ENCODE measurements around the gene RNF11.

RNF11 gene

DNA sequence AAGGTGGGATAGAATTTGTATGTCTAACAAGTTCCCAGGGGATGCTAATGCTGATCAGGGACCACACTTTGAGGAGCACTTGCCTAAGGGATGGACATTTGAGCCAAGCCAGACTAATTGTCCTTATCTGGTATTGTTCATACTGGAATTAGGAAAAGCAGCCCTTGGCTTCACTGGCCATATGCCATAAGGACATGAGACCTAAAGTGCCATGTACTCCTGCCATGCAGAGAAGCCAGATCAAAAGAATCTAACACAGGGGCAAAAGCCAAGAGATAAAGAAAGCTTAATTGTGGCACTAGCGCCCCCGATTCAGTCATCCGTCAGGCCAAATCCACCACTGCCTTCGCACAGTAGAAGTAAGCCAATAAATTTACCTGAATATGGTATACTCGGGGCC, 45.7 kb downstream of the RNF11 start:
- H3K27ac ChIP-seq = no peak overlapping the region
- TF ChIP-seq, protein P1, sequence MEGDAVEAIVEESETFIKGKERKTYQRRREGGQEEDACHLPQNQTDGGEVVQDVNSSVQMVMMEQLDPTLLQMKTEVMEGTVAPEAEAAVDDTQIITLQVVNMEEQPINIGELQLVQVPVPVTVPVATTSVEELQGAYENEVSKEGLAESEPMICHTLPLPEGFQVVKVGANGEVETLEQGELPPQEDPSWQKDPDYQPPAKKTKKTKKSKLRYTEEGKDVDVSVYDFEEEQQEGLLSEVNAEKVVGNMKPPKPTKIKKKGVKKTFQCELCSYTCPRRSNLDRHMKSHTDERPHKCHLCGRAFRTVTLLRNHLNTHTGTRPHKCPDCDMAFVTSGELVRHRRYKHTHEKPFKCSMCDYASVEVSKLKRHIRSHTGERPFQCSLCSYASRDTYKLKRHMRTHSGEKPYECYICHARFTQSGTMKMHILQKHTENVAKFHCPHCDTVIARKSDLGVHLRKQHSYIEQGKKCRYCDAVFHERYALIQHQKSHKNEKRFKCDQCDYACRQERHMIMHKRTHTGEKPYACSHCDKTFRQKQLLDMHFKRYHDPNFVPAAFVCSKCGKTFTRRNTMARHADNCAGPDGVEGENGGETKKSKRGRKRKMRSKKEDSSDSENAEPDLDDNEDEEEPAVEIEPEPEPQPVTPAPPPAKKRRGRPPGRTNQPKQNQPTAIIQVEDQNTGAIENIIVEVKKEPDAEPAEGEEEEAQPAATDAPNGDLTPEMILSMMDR (conservative IDR thresholded peaks at IDR 0.05) = no peak

DNA sequence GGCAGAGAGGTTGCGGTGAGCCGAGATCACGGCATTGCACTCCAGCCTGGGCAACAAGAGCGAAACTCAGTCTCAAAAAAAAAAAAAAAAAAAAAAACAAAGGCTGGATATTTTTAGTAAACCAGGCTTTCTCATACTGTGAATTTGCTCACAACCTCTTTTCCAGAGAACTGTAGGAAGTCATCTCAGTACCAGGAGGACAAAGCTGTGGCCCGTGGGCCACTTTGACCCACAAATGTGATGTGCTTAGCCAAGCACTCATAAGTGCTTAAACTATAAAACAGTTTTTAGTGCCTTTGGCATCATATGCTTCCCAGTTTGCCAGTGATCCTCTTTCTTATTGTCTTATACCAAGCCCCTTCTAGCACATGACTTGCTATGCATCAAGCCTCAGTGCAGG, 46.5 kb downstream of the RNF11 start:
- TF ChIP-seq, protein P1 (conservative IDR thresholded peaks at IDR 0.05) = no peak

DNA sequence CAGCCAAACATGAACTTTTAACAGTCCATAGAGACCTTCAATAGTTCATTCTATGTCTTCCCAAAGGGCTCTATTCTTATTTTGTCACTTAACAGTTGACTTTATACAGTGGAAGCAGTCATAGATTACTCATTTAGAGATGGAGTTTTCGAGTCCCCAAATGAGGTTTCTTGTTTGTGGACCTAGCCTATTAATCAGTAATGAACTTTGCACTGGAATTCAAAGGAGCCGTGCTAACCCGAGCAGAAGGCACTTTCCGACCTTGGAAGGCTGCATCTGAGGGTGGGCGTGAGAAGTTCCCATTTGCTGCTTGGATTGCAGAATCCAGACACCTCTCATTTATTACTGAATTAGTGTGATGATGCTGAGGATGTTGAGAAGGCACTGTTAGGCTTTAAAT, 47.9 kb downstream of the RNF11 start:
- H3K27ac ChIP-seq = peak overlapping the region; percentile 54
- TF ChIP-seq, protein P1 (conservative IDR thresholded peaks at IDR 0.05) = no peak

More for the DNA sequence above, 46.5 kb downstream of the RNF11 start:
- H3K27ac ChIP-seq = no peak overlapping the region

DNA sequence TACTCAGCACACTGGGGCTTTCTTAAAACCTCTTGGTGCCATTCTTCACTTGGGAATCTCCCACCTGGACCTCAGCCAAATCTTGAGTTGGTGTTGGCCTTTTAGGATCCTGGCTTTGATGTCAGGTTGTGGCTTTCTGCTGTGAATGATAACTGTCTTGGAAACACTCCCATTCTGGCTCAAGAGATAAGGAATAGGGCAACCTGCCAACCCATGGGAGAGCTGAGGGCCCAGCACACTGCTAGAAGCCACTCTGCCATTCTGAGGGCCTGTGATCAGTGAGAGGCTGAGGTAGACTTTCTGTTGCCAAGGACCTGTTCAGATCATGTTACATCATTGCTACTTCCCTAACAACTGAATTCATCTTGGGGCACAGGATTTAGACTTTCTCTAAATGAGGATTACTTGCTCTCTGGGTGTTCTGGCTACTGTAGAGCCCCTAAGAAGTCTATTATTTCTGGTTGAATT, 48.4 kb downstream of the RNF11 start:
- peak overlapping the region; percentile 54 for H3K27ac ChIP-seq
- TF ChIP-seq, protein P1 (conservative IDR thresholded peaks at IDR 0.05) = no peak

DNA sequence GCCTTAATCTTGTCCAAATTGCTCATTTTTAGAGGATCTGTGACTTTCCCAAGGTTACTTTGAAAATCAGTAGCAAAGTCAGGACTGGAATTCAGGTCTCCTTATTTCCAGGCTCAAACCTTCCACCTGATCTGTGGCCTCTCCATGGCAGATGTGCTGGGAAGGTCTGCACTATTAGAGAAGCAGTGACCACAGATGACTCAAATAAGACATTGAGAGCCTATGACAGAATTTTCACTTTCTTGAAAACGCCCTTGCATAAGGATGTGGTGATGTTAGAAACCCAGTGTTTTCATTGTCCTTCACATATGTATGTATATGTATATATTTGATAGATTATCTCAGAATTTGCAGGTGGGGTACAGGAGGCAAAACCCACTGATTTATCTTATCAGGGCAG, 49.0 kb downstream of the RNF11 start:
- H3K27ac ChIP-seq = peak overlapping the region; percentile 54
- TF ChIP-seq, protein P1 (conservative IDR thresholded peaks at IDR 0.05) = no peak

DNA sequence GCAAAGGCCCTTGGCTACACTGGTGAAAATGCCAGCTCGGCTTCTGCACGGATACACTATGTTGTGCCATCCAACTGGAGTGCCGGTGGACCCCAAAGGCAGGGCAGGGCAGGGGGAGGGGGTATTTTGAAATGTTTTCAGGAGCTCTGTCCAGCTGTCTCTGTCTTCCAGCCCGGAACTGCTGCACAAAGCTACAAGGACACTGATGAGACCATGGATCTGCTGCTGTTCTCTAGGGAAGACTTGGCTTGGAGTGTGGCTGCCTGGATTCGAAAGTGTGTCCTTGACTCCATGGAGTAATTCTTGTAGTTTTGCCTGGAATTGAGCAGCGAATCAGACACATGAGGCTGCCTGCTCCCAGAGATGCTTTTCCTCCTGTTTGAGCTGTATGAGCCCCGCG, 51.9 kb downstream of the RNF11 start:
- no peak overlapping the region for H3K27ac ChIP-seq
- TF ChIP-seq, protein P1 (conservative IDR thresholded peaks at IDR 0.05) = no peak

DNA sequence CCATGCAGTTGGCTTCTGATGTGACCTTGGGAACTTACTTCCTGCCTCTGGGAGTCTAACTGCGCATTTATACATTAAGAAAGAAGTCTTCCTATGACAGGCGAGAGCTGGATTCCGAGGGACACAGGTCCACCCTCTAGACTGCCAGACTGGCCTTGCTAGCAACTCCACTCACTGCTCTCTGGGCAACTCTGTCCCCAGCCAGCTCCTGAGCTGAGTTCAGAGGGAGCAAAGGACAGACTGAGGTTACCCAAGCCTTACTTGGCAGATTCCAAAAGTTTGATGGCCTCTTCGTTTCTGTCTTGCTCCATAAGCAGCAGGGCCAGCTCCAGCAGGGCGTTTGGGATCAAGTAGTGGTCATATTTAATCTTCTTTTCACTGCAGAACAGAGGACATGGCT, 52.5 kb downstream of the RNF11 start:
- TF ChIP-seq, protein P1 (conservative IDR thresholded peaks at IDR 0.05) = no peak
- H3K27ac ChIP-seq = no peak overlapping the region
